Measurements from ENCODE around the gene SATL1. TPM values are rescaled to one million over a fixed set of nuclear protein-coding genes. Genes with fewer than 3 reads are reported as not detected.

Gene SATL1
- total RNA-seq, 1 donor: not detected

DNA sequence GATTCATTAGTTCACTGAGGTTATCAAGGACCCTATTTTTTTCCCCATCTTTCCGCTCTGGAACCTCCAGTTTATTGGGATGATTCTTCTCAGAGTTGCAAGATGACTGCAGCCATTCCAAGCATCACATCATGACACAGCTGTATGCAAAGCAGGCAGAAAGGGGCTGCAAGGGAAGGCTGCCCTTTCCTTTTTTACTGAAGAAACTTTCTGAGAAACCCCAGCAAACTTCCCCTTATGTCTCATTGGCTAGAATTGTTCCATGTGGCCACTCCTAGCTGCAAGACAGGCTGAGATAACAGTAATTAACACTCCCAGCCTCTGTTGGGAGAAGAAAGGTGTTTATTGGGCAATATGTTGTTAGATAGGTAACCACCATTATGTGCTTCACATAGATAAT, 102.6 kb downstream of the SATL1 start:
- Histone ChIP-seq H3K4me1 (ENCODE audit: insufficient read depth, low read length) (no peaks in the 10 kb centered on the region), H3K9me3 (ENCODE audit: low read depth, low read length) (no peaks in the 10 kb centered on the region), H3K27me3 (ENCODE audit: insufficient read depth, low read length) (no peaks in the 10 kb centered on the region), H3K27ac (ENCODE audit: low read depth, low read length) (no peak overlapping the region), H3K4me3 (ENCODE audit: insufficient read depth, low read length) (no peak overlapping the region), H2AFZ (ENCODE audit: low read length) (no peak overlapping the region), H3K36me3 (ENCODE audit: insufficient read depth, low read length) (no peaks in the 10 kb centered on the region), H4K20me1 (ENCODE audit: insufficient read depth, low read length) (no peaks in the 10 kb centered on the region), H3K79me2 (ENCODE audit: insufficient read depth, low read length) (no peaks in the 10 kb centered on the region), H3K4me2 (ENCODE audit: insufficient read depth, low read length) (no peak overlapping the region)
- no peak for DNase-seq (ENCODE audit: insufficient read length, low spot score, missing footprints)
- TF ChIP-seq, protein P1, sequence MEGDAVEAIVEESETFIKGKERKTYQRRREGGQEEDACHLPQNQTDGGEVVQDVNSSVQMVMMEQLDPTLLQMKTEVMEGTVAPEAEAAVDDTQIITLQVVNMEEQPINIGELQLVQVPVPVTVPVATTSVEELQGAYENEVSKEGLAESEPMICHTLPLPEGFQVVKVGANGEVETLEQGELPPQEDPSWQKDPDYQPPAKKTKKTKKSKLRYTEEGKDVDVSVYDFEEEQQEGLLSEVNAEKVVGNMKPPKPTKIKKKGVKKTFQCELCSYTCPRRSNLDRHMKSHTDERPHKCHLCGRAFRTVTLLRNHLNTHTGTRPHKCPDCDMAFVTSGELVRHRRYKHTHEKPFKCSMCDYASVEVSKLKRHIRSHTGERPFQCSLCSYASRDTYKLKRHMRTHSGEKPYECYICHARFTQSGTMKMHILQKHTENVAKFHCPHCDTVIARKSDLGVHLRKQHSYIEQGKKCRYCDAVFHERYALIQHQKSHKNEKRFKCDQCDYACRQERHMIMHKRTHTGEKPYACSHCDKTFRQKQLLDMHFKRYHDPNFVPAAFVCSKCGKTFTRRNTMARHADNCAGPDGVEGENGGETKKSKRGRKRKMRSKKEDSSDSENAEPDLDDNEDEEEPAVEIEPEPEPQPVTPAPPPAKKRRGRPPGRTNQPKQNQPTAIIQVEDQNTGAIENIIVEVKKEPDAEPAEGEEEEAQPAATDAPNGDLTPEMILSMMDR (IDR thresholded peaks at IDR 0.05; ENCODE audit: extremely low read depth, low read depth, low read length): no peak

DNA sequence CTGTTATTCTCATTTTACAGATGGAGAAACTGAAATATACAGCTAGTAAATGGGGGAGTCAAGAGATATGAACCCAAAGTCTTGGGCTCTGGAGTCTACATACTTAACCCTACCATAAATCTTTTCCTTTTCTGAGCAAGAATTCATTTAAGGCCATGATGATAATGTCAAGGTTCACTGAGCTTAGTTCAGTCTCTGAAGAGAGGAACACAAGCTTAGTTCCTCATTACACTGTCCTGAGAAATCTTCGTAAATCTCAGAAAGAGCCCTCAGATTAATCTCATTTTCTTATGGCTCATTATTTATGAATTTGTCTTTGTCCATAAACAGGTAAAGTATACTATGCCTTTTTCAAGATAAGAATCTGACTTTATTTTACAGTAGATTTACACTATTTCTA, 104.2 kb downstream of the SATL1 start:
- Histone ChIP-seq H3K4me3 (ENCODE audit: insufficient read depth, low read length) (no peak overlapping the region), H3K4me2 (ENCODE audit: insufficient read depth, low read length) (no peak overlapping the region), H3K79me2 (ENCODE audit: insufficient read depth, low read length) (no peaks in the 10 kb centered on the region), H3K4me1 (ENCODE audit: insufficient read depth, low read length) (no peaks in the 10 kb centered on the region), H3K9me3 (ENCODE audit: low read depth, low read length) (no peaks in the 10 kb centered on the region), H3K27ac (ENCODE audit: low read depth, low read length) (no peak overlapping the region), H3K27me3 (ENCODE audit: insufficient read depth, low read length) (no peaks in the 10 kb centered on the region), H2AFZ (ENCODE audit: low read length) (no peak overlapping the region), H3K36me3 (ENCODE audit: insufficient read depth, low read length) (no peaks in the 10 kb centered on the region), H4K20me1 (ENCODE audit: insufficient read depth, low read length) (no peaks in the 10 kb centered on the region)
- no peak for DNase-seq (ENCODE audit: insufficient read length, low spot score, missing footprints)
- TF ChIP-seq, protein P1 (IDR thresholded peaks at IDR 0.05; ENCODE audit: extremely low read depth, low read depth, low read length): no peak

DNA sequence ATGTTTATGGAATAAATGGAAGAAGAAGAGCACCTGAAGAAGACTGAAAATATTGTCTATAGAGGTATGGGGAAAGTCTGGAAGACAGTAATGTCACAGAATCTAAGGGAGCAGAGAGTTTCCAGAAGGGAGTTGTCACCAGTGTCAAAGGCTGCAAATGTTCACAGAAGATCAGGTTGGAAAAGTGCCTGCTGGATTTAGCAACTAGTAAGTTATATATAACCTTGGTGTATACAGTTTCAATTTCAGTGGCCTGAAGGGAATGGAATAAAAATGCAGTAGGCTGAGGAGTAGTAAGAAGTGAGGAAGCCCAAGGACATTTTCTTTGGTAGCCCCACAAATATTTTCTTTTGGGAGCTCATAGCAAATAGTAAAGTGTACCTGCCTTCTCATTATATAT, 107.2 kb downstream of the SATL1 start:
- H3K79me2 ChIP-seq (ENCODE audit: insufficient read depth, low read length): no peaks in the 10 kb centered on the region
- H3K36me3 ChIP-seq (ENCODE audit: insufficient read depth, low read length): no peaks in the 10 kb centered on the region
- H2AFZ ChIP-seq (ENCODE audit: low read length): no peak overlapping the region
- no peaks in the 10 kb centered on the region for H3K4me1 ChIP-seq (ENCODE audit: insufficient read depth, low read length)
- TF ChIP-seq, protein P1 (IDR thresholded peaks at IDR 0.05; ENCODE audit: extremely low read depth, low read depth, low read length): no peak
- no peak for DNase-seq (ENCODE audit: insufficient read length, low spot score, missing footprints)
- H4K20me1 ChIP-seq (ENCODE audit: insufficient read depth, low read length): no peaks in the 10 kb centered on the region
- H3K9me3 ChIP-seq (ENCODE audit: low read depth, low read length): no peaks in the 10 kb centered on the region
- no peak overlapping the region for H3K4me3 ChIP-seq (ENCODE audit: insufficient read depth, low read length)
- H3K27ac ChIP-seq (ENCODE audit: low read depth, low read length): no peak overlapping the region
- no peaks in the 10 kb centered on the region for H3K27me3 ChIP-seq (ENCODE audit: insufficient read depth, low read length)
- no peak overlapping the region for H3K4me2 ChIP-seq (ENCODE audit: insufficient read depth, low read length)

DNA sequence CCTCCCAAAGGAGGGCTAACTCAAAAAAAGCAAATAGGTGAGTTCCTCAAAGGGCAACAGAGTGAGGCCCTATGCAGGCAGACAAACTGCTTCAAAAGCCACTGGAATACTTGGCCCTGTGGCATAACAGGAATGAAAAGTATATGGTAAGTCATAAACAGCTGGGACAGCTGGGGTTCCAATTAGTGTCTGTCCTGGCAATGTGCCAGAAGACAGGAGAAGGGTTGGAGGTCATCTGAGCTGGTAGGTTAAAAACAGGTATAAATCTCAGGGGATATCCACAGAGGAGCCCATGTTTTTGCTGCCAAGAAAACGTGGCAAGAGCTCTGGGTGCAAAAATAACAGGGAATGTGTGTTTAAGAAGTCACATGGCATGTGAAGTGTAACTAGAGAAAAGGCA, 128.3 kb downstream of the SATL1 start:
- H3K27me3 ChIP-seq (ENCODE audit: insufficient read depth, low read length): no peaks in the 10 kb centered on the region
- no peak overlapping the region for H2AFZ ChIP-seq (ENCODE audit: low read length)
- H3K27ac ChIP-seq (ENCODE audit: low read depth, low read length): no peak overlapping the region
- DNase-seq (ENCODE audit: insufficient read length, low spot score, missing footprints): no peak
- H3K4me2 ChIP-seq (ENCODE audit: insufficient read depth, low read length): no peak overlapping the region
- no peaks in the 10 kb centered on the region for H3K9me3 ChIP-seq (ENCODE audit: low read depth, low read length)
- H4K20me1 ChIP-seq (ENCODE audit: insufficient read depth, low read length): no peaks in the 10 kb centered on the region
- H3K4me1 ChIP-seq (ENCODE audit: insufficient read depth, low read length): no peaks in the 10 kb centered on the region
- no peaks in the 10 kb centered on the region for H3K36me3 ChIP-seq (ENCODE audit: insufficient read depth, low read length)
- no peaks in the 10 kb centered on the region for H3K79me2 ChIP-seq (ENCODE audit: insufficient read depth, low read length)
- no peak overlapping the region for H3K4me3 ChIP-seq (ENCODE audit: insufficient read depth, low read length)
- TF ChIP-seq, protein P1 (IDR thresholded peaks at IDR 0.05; ENCODE audit: extremely low read depth, low read depth, low read length): no peak

Data from osteoblast (primary cell).